ENCODE data around the gene C4orf50.

Gene C4orf50

GRCh38 chr4:6002492-6002833 is 15.8 kb downstream of the C4orf50 start:
- peaks cover 0 to 15% of the 10 kb centered on the region in 2 donors for H3K27me3 ChIP-seq
- DNase-seq = peak in 1 of 2 donors; percentile 31
- intact Hi-C loops (cut with DNase I; ENCODE audit: low total_unique reads) = no loop called here
- no peak for TF ChIP-seq CTCF (IDR thresholded peaks at IDR 0.05)
- no peak overlapping the region for H3K4me3 ChIP-seq
- no peaks in the 10 kb centered on the region for H3K4me1 ChIP-seq
- no peak overlapping the region for H3K27ac ChIP-seq
- no peaks in the 10 kb centered on the region for H3K9me3 ChIP-seq
- H3K36me3 ChIP-seq = no peaks in the 10 kb centered on the region

DNA sequence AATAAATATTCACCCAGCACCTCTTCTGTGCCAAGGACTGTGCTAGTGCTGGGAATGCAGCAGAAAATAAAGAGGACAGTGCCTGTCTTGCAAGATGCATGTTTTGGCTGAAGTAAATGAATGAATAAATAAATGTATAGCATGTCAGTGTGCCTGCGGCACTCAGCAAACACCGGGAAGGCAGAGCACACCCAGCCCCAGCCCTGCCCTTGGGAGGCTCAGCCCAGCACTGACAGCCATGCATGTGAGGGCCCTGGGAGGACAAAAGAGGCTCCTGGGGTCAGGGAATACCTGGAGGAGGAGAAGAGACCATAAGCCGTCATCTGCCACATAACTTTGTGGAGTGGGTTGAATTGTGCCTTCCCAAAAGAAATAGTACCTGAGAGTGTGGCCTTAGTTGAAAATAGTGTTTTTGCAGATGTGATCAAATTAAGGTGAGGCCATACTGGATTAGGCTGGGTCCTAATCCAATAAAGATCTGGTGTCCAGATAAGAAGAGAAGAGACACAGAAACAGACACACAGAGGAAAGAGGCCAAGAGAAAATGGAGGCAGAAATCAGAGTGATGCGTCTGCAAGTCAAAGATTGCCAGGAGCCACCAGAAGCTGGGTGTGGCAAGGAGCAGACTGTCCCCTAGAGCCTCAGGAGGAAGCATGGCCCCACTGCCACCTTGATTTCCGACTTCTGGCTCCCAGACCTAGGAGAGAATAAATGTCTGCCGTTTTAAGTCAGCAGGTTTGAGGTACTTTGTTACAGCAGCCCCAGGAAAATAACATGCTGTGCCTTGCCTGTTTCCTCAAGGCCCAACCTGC is 16.3 kb downstream of the C4orf50 start:
- intact Hi-C loops (cut with DNase I; ENCODE audit: low total_unique reads) = no loop called here
- no peaks in the 10 kb centered on the region for H3K4me1 ChIP-seq

DNA sequence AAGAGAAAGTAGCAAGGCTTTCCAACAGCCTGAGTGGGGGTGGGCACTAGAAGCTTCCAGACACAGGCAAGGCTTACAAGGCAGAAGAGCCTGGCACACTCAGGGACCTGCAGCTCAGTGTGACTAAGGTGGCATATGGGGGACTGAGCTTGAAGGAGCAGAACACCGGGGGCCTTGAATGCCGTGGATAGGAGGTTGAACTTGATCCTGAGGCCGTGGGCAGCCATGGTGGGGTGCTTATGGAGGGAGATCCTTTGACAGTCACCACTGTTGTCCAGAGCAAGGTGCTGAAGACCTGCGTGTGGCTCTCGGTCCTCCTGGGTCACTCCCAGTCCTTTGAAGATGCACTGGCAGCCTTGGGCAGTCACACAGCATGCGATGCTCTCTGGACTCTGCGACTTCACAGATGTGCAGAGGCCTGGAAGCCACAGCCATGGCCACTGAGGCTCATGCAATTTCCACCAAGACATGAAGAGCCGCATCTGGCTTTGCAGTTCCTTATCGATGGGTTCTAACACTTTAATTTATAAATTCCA is 18.3 kb downstream of the C4orf50 start:
- no peaks in the 10 kb centered on the region for H3K36me3 ChIP-seq
- no peak for TF ChIP-seq CTCF (IDR thresholded peaks at IDR 0.05)
- peak; percentile 13 to 29 for DNase-seq
- peaks cover 0 to 23% of the 10 kb centered on the region in 2 donors for H3K27me3 ChIP-seq
- H3K9me3 ChIP-seq = no peaks in the 10 kb centered on the region
- H3K27ac ChIP-seq = no peak overlapping the region
- no peak overlapping the region for H3K4me3 ChIP-seq
- intact Hi-C loops (cut with DNase I; ENCODE audit: low total_unique reads) = no loop called here
- H3K4me1 ChIP-seq = no peaks in the 10 kb centered on the region

More for the DNA sequence above, 16.3 kb downstream of the C4orf50 start:
- H3K36me3 ChIP-seq = no peaks in the 10 kb centered on the region
- peaks cover 0 to 15% of the 10 kb centered on the region in 2 donors for H3K27me3 ChIP-seq
- no peak overlapping the region for H3K4me3 ChIP-seq
- TF ChIP-seq CTCF (IDR thresholded peaks at IDR 0.05) = no peak
- H3K9me3 ChIP-seq = no peaks in the 10 kb centered on the region
- no peak overlapping the region for H3K27ac ChIP-seq
- no peak for DNase-seq

DNA sequence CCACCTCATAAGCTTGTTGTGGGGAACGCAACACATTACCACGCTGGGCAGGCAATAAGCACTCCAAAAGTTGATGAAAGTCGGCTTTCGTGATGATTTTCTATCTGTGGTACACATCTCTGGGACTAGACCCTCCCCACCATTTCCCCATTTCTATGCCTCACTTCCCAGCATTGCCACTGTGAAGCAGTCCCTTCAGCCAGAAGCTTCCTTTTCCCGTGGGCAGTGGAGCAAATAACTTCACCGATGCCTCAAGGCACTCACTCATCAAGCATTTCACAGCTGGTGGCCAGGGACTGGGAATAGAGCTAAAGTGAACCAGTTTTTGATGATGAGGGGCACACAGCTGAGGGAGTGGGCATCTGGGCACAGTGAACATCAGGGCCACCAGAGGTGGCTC is 18.9 kb downstream of the C4orf50 start:
- intact Hi-C loops (cut with DNase I; ENCODE audit: low total_unique reads) = no loop called here
- H3K4me3 ChIP-seq = no peak overlapping the region
- H3K27me3 ChIP-seq = peaks cover 0 to 28% of the 10 kb centered on the region in 2 donors

DNA sequence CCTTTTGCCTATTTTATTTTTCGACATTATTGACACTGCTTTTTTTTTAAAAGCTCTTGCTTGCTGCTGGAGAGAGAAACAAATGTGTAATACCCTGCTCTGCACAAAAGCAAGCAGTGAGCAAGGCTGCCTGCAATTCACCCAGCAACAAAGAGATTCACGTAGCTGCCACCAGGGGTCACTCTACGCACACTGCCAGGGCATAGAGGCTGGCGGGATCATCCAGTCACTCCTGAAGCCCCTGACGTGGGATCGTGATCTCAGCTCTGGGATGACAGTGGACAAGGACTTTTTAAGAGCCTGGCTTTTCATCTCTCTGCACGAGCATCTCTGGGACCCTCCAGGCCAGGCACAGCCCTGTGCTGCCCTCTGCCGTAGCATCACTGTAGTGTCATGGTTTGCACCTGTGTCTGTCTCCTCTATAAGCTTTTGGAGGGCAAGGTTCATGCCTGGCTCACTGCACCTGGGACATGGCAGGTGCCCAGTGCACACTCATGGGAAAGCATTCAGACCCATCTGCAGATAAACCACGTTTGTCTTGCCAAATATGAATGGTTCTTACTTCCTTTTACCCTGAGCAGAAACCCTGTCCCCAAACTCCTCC is 19.8 kb downstream of the C4orf50 start:
- H3K4me1 ChIP-seq = no peaks in the 10 kb centered on the region
- intact Hi-C loops (cut with DNase I; ENCODE audit: low total_unique reads) = no loop called here
- TF ChIP-seq CTCF (IDR thresholded peaks at IDR 0.05) = peak; percentile 56 to 73
- H3K27ac ChIP-seq = no peak overlapping the region
- no peaks in the 10 kb centered on the region for H3K9me3 ChIP-seq
- DNase-seq = peak; percentile 48 to 63
- H3K4me3 ChIP-seq = no peak overlapping the region
- peaks cover 0 to 37% of the 10 kb centered on the region in 2 donors for H3K27me3 ChIP-seq
- no peaks in the 10 kb centered on the region for H3K36me3 ChIP-seq

More for the DNA sequence above, 18.9 kb downstream of the C4orf50 start:
- no peaks in the 10 kb centered on the region for H3K4me1 ChIP-seq
- H3K36me3 ChIP-seq = no peaks in the 10 kb centered on the region
- H3K9me3 ChIP-seq = no peaks in the 10 kb centered on the region
- TF ChIP-seq CTCF (IDR thresholded peaks at IDR 0.05) = no peak
- no peak overlapping the region for H3K27ac ChIP-seq
- peak in 1 of 2 donors; percentile 24 for DNase-seq
